Neural cell (in vitro differentiated cells): ENCODE measurements around the gene SPATS2. TPM values are rescaled to one million over a fixed set of nuclear protein-coding genes. Genes with fewer than 3 reads are reported as not detected.

ENCODE experiments used
- H2AFZ ChIP-seq: fragments of 200-600, 300-800 bp; sonication (generic), shearing (Covaris generic); 2 replicates; pipeline ENCODE4 v1.6.0; 2014; ENCODE audit warnings: low read depth, mild to moderate bottlenecking, antibody characterized with exemption, low read length, moderate library complexity
- H3F3A ChIP-seq: fragments of 200-600 bp; shearing (Covaris generic); 2 replicates; pipeline ENCODE4 v1.6.1; 2016; ENCODE audit warnings: mild to moderate bottlenecking, moderate library complexity, mixed read lengths, antibody characterized with exemption, low read length; ENCODE audit not compliant: insufficient read depth, poor library complexity, severe bottlenecking
- H3K27ac ChIP-seq: fragments of 200-600, 300-800 bp; sonication (generic), shearing (Covaris generic); 2 replicates; pipeline ENCODE4 v1.5.1; 2014; ENCODE audit warnings: mild to moderate bottlenecking, low read length, moderate library complexity
- H3K27me3 ChIP-seq: fragments of 300-800, 200-600 bp; sonication (generic), shearing (Covaris generic); 2 replicates; pipeline ENCODE4 v1.6.0; 2014; ENCODE audit warnings: mild to moderate bottlenecking, low read depth, low read length, moderate library complexity; ENCODE audit not compliant: insufficient read depth
- H3K36me3 ChIP-seq: fragments of 300-800, 200-600 bp; sonication (generic), shearing (Covaris generic); 2 replicates; pipeline ENCODE4 v1.5.1; 2014; ENCODE audit warnings: mild to moderate bottlenecking, antibody characterized with exemption, low read length, moderate library complexity; ENCODE audit not compliant: insufficient read depth
- H3K4me2 ChIP-seq: fragments of 300-800, 200-600 bp; sonication (generic), shearing (Covaris generic); 2 replicates; pipeline ENCODE4 v1.6.0; 2014; ENCODE audit warnings: mild to moderate bottlenecking, low read length
- H3K4me3 ChIP-seq: fragments of 300-800, 200-600 bp; sonication (generic), shearing (Covaris generic); 2 replicates; pipeline ENCODE4 v1.5.1; 2014; ENCODE audit warnings: mild to moderate bottlenecking, low read length, moderate library complexity
- H3K79me2 ChIP-seq: fragments of 200-600 bp; shearing (Covaris generic); replicated peaks from 2 replicates; pipeline ENCODE4 v1.6.0; 2014; ENCODE audit warnings: mild to moderate bottlenecking, low read length, moderate library complexity; ENCODE audit not compliant: insufficient read depth
- H3K9ac ChIP-seq: fragments of 300-800, 200-600 bp; sonication (generic), shearing (Covaris generic); 2 replicates; pipeline ENCODE4 v1.6.1; 2016; ENCODE audit warnings: mild to moderate bottlenecking, low read length, mixed read lengths
- H3K9me2 ChIP-seq: fragments of 200-600 bp; shearing (Covaris generic); 2 replicates; pipeline ENCODE4 v1.6.1; 2016; ENCODE audit warnings: mild to moderate bottlenecking, low read length, mixed read lengths; ENCODE audit not compliant: insufficient read depth
- H3K9me3 ChIP-seq: fragments of 200-600, 300-800 bp; sonication (generic), shearing (Covaris generic); 2 replicates; pipeline ENCODE4 v1.6.1; 2016; ENCODE audit warnings: mild to moderate bottlenecking, mixed run types, low read length, moderate library complexity, mixed read lengths
- H4K20me1 ChIP-seq: fragments of 200-600 bp; shearing (Covaris generic); 2 replicates; pipeline ENCODE4 v1.6.1; 2016; ENCODE audit warnings: mild to moderate bottlenecking, mixed run types; ENCODE audit not compliant: insufficient read depth
- EP300 ChIP-seq: fragments of 450-650 bp; conservative IDR thresholded peaks from 2 replicates; pipeline ENCODE4 v1.6.1; 2014; ENCODE audit warnings: antibody characterized with exemption, mild to moderate bottlenecking, moderate library complexity; ENCODE audit not compliant: poor library complexity, severe bottlenecking
- EZH2 ChIP-seq: fragments of 200-600, 300-800 bp; shearing (Covaris generic), sonication (generic); IDR thresholded peaks from 2 replicates; pipeline ENCODE4 v1.6.1; 2014; ENCODE audit warnings: antibody characterized with exemption, low read length, borderline replicate concordance, mild to moderate bottlenecking; ENCODE audit not compliant: insufficient read depth, poor library complexity, severe bottlenecking
- MXI1 ChIP-seq: fragments of 450-650 bp; conservative IDR thresholded peaks from 2 replicates; pipeline ENCODE4 v1.6.1; 2014; ENCODE audit warnings: antibody characterized with exemption, mild to moderate bottlenecking; ENCODE audit not compliant: poor library complexity, severe bottlenecking
- POLR2AphosphoS5 ChIP-seq: IDR thresholded peaks from 2 replicates; pipeline ENCODE4 v1.6.1; 2012
- RAD21 ChIP-seq: fragments of 450-650 bp; conservative IDR thresholded peaks from 2 replicates; pipeline ENCODE4 v1.6.1; 2014; ENCODE audit warnings: antibody characterized with exemption, mild to moderate bottlenecking, moderate library complexity
- SMC3 ChIP-seq: fragments of 450-650 bp; conservative IDR thresholded peaks from 2 replicates; pipeline ENCODE4 v1.6.1; 2014; ENCODE audit warnings: antibody characterized with exemption, mild to moderate bottlenecking, moderate library complexity; ENCODE audit not compliant: poor library complexity
- TAF1 ChIP-seq: IDR thresholded peaks from 2 replicates; pipeline ENCODE4 v1.6.1; 2012; ENCODE audit warnings: low read depth
- polyA plus RNA-seq: library from polyadenylated mRNA; depleted of rRNA; stranded (reverse); fragments of >200 nt; gene quantifications from 2 replicates; pipeline ENCODE4 v1.2.3, GENCODE V29; 2014
- TF ChIP-seq, protein P1 (sequence below): IDR thresholded peaks from 2 replicates; pipeline ENCODE4 v1.6.1; 2012; ENCODE audit warnings: borderline replicate concordance
- TF ChIP-seq, protein P2 (sequence below): fragments of 450-650 bp; IDR thresholded peaks from 2 replicates; pipeline ENCODE4 v1.5.1; 2014; ENCODE audit warnings: antibody characterized with exemption, mild to moderate bottlenecking, moderate library complexity; ENCODE audit not compliant: poor library complexity, severe bottlenecking

SPATS2 gene
- polyA plus RNA-seq, 1 donor from 2014 or later: 58.4 TPM

DNA sequence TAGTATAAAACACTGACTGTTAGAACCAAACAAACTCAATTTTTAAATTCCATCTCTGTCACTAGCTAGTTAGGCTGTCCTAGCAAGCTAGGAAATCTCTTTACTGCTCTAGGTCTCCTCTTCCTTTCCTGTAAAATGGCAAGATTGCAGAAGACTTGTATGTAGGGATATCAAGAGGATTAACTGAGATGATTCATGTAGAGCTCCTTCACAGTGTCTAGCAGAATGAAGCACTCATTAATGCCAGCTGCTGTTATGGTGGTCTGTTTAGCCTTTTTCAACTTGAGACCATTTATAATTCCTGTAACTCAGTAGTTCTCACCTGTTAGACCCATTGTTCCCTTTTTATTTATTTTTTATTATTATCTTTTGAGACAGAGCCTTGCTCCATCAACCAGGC, 103.7 kb downstream of the SPATS2 start:
- no peaks in the 10 kb centered on the region for H3K9me2 ChIP-seq
- H4K20me1 ChIP-seq: no peaks in the 10 kb centered on the region
- H3F3A ChIP-seq: no peaks in the 10 kb centered on the region
- no peak overlapping the region for H3K4me2 ChIP-seq
- H3K36me3 ChIP-seq: no peaks in the 10 kb centered on the region
- H3K27ac ChIP-seq: no peak overlapping the region
- no peaks in the 10 kb centered on the region for H3K9me3 ChIP-seq
- no peak overlapping the region for H3K4me3 ChIP-seq
- H3K27me3 ChIP-seq: no peaks in the 10 kb centered on the region
- no peak overlapping the region for H2AFZ ChIP-seq
- no peak overlapping the region for H3K9ac ChIP-seq
- TF ChIP-seq MXI1: no peak
- no peak for TF ChIP-seq EP300
- no peak for TF ChIP-seq TAF1
- no peak for TF ChIP-seq EZH2
- TF ChIP-seq, protein P1, sequence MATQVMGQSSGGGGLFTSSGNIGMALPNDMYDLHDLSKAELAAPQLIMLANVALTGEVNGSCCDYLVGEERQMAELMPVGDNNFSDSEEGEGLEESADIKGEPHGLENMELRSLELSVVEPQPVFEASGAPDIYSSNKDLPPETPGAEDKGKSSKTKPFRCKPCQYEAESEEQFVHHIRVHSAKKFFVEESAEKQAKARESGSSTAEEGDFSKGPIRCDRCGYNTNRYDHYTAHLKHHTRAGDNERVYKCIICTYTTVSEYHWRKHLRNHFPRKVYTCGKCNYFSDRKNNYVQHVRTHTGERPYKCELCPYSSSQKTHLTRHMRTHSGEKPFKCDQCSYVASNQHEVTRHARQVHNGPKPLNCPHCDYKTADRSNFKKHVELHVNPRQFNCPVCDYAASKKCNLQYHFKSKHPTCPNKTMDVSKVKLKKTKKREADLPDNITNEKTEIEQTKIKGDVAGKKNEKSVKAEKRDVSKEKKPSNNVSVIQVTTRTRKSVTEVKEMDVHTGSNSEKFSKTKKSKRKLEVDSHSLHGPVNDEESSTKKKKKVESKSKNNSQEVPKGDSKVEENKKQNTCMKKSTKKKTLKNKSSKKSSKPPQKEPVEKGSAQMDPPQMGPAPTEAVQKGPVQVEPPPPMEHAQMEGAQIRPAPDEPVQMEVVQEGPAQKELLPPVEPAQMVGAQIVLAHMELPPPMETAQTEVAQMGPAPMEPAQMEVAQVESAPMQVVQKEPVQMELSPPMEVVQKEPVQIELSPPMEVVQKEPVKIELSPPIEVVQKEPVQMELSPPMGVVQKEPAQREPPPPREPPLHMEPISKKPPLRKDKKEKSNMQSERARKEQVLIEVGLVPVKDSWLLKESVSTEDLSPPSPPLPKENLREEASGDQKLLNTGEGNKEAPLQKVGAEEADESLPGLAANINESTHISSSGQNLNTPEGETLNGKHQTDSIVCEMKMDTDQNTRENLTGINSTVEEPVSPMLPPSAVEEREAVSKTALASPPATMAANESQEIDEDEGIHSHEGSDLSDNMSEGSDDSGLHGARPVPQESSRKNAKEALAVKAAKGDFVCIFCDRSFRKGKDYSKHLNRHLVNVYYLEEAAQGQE: no peak
- TF ChIP-seq, protein P2, sequence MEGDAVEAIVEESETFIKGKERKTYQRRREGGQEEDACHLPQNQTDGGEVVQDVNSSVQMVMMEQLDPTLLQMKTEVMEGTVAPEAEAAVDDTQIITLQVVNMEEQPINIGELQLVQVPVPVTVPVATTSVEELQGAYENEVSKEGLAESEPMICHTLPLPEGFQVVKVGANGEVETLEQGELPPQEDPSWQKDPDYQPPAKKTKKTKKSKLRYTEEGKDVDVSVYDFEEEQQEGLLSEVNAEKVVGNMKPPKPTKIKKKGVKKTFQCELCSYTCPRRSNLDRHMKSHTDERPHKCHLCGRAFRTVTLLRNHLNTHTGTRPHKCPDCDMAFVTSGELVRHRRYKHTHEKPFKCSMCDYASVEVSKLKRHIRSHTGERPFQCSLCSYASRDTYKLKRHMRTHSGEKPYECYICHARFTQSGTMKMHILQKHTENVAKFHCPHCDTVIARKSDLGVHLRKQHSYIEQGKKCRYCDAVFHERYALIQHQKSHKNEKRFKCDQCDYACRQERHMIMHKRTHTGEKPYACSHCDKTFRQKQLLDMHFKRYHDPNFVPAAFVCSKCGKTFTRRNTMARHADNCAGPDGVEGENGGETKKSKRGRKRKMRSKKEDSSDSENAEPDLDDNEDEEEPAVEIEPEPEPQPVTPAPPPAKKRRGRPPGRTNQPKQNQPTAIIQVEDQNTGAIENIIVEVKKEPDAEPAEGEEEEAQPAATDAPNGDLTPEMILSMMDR: no peak
- no peaks in the 10 kb centered on the region for H3K79me2 ChIP-seq

DNA sequence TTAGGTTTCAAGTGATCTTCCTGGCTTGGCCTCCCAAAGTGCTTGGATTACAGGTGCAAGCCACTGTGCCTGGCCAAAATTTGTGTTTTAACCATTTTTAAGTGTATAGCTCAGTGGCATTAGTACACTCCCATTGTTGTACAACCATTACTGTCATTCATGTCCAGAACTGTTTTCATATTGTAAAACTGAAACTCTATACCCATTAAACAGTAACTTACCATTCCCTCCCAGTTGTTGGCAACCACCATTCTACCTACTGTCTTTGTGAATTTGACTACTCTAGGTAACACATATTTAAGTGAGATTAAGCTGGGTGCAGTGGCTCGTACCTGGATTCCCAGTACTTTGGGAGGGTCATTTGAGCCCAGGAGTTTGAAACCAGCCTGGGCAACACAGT, 104.3 kb downstream of the SPATS2 start:
- Histone ChIP-seq H3K4me3 (no peak overlapping the region), H3K9ac (no peak overlapping the region), H2AFZ (no peak overlapping the region), H4K20me1 (no peaks in the 10 kb centered on the region), H3K36me3 (no peaks in the 10 kb centered on the region), H3K27ac (no peak overlapping the region), H3F3A (no peaks in the 10 kb centered on the region), H3K4me2 (no peak overlapping the region), H3K9me3 (no peaks in the 10 kb centered on the region), H3K27me3 (no peaks in the 10 kb centered on the region), H3K79me2 (no peaks in the 10 kb centered on the region), H3K9me2 (no peaks in the 10 kb centered on the region)
- TF ChIP-seq POLR2AphosphoS5 (no peak), EP300 (no peak), SMC3 (no peak), MXI1 (no peak), RAD21 (no peak), TAF1 (no peak), EZH2 (no peak)
- TF ChIP-seq, protein P1: no peak
- TF ChIP-seq, protein P2: no peak
